ENCODE data around the gene OS9. TPM values are rescaled to one million over a fixed set of nuclear protein-coding genes. Genes with fewer than 3 reads are reported as not detected.

OS9 gene
- total and polyA plus RNA-seq, 2 donors (not counting 3 experiments of a cell fraction or from before 2014, with no cell fraction given): 212 to 561 TPM

GRCh38 chr12:57766464-57767304 lies 72.8 kb downstream of the OS9 start, which contains the start of gene CYP27B1:
CYP27B1 (minus strand) TSS chr12:57767078; CDS start chr12:57767041, 37 bp downstream.
- TF ChIP-seq GATA2 (IDR thresholded peaks at IDR 0.05; ENCODE audit: insufficient read depth, insufficient read length, low read depth, low read length): peak; percentile 61
- no peak for TF ChIP-seq FOS (IDR thresholded peaks at IDR 0.05; ENCODE audit: borderline replicate concordance, insufficient read depth, low read length)
- no peak within 1 kb of the TSS for H2AFZ ChIP-seq (ENCODE audit: low read depth, low read length)
- peaks cover 25% of the 10 kb centered on the region for H3K4me1 ChIP-seq (ENCODE audit: control insufficient read depth, extremely low read depth, insufficient read depth, low read length)
- peaks cover 33 to 35% of the 10 kb centered on the region in 2 experiments for H3K27me3 ChIP-seq (ENCODE audit: control insufficient read depth in 2 of 2, insufficient read depth in 2 of 2, low read length in 2 of 2)
- H3K9ac ChIP-seq (replicated peaks; ENCODE audit: extremely low read depth, insufficient read depth, low read length): no peak within 1 kb of the TSS
- DNase-seq (ENCODE audit: low read depth, low spot score) (no peak), FAIRE-seq (no peak)
- no peak within 1 kb of the TSS for H3K4me3 ChIP-seq (replicated peaks in 1 of 3; ENCODE audit: insufficient read depth in 1 of 3, low read depth in 1 of 3, low read length in 3 of 3)
- H3K4me2 ChIP-seq (ENCODE audit: insufficient read depth, low read length): peak within 1 kb of the TSS; percentile 5
- H3K36me3 ChIP-seq (ENCODE audit: control insufficient read depth in 2 of 2, extremely low read depth in 1 of 2, insufficient read depth in 2 of 2, low read length in 2 of 2): peaks cover 0 to 2% of the 10 kb centered on the region in 2 experiments
- no peaks in the 10 kb centered on the region for H4K20me1 ChIP-seq (replicated peaks; ENCODE audit: control insufficient read depth, extremely low read depth, insufficient read depth, low read length)
- no peak within 1 kb of the TSS for H3K27ac ChIP-seq (ENCODE audit: insufficient read depth, low read depth, low read length)
- dilution Hi-C loops (cut with MboI; ENCODE audit: extremely low pct_ligation_motif_present, low sequenced_read_pairs) (no loop called here), intact Hi-C loops (cut with micrococcal nuclease) (no loop called here)
- POLR2A ChIA-PET: no interaction called here
- no peaks in the 10 kb centered on the region for H3K9me1 ChIP-seq (replicated peaks; ENCODE audit: control insufficient read depth, extremely low read depth, insufficient read depth, low read length)
- peaks cover 2% of the 10 kb centered on the region for H3K79me2 ChIP-seq (ENCODE audit: control insufficient read depth, insufficient read depth, low read length)
- no peaks in the 10 kb centered on the region for H3K9me3 ChIP-seq (replicated peaks; ENCODE audit: control insufficient read depth, insufficient read depth, low read length)
- BruUV-seq (replicated peaks): no TSS peak
- CTCF ChIA-PET: interaction anchor here (0.9 to 4.6 kb wide), 6 partner anchors 11 to 139 kb away, joined by 3 to 48 read pairs (median 4); partner anchors contain the start of genes MARCHF9 and TSFM

GRCh38 chr12:57767305-57767698 lies 73.4 kb downstream of the OS9 start:
- H3K4me1 ChIP-seq (ENCODE audit: control insufficient read depth, extremely low read depth, insufficient read depth, low read length): peaks cover 25% of the 10 kb centered on the region
- H3K9me1 ChIP-seq (replicated peaks; ENCODE audit: control insufficient read depth, extremely low read depth, insufficient read depth, low read length): no peaks in the 10 kb centered on the region
- H3K27me3 ChIP-seq (ENCODE audit: control insufficient read depth in 2 of 2, insufficient read depth in 2 of 2, low read length in 2 of 2): peaks cover 33 to 35% of the 10 kb centered on the region in 2 experiments
- POLR2A ChIA-PET: no interaction called here
- no peaks in the 10 kb centered on the region for H4K20me1 ChIP-seq (replicated peaks; ENCODE audit: control insufficient read depth, extremely low read depth, insufficient read depth, low read length)
- no peak overlapping the region for H2AFZ ChIP-seq (ENCODE audit: low read depth, low read length)
- dilution Hi-C loops (cut with MboI; ENCODE audit: extremely low pct_ligation_motif_present, low sequenced_read_pairs): no loop called here
- intact Hi-C loops (cut with micrococcal nuclease): no loop called here
- TF ChIP-seq GATA2 (IDR thresholded peaks at IDR 0.05; ENCODE audit: insufficient read depth, insufficient read length, low read depth, low read length): no peak
- H3K9ac ChIP-seq (replicated peaks; ENCODE audit: extremely low read depth, insufficient read depth, low read length): no peak overlapping the region
- H3K4me2 ChIP-seq (ENCODE audit: insufficient read depth, low read length): no peak overlapping the region
- H3K79me2 ChIP-seq (ENCODE audit: control insufficient read depth, insufficient read depth, low read length): peaks cover 2% of the 10 kb centered on the region
- no peaks in the 10 kb centered on the region for H3K9me3 ChIP-seq (replicated peaks; ENCODE audit: control insufficient read depth, insufficient read depth, low read length)
- H3K36me3 ChIP-seq (ENCODE audit: control insufficient read depth in 2 of 2, extremely low read depth in 1 of 2, insufficient read depth in 2 of 2, low read length in 2 of 2): peaks cover 0 to 2% of the 10 kb centered on the region in 2 experiments
- DNase-seq (ENCODE audit: low read depth, low spot score) (no peak), FAIRE-seq (no peak)
- no peak overlapping the region for H3K4me3 ChIP-seq (replicated peaks in 1 of 3; ENCODE audit: insufficient read depth in 1 of 3, low read depth in 1 of 3, low read length in 3 of 3)
- no peak overlapping the region for H3K27ac ChIP-seq (ENCODE audit: insufficient read depth, low read depth, low read length)
- CTCF ChIA-PET: interaction anchor here (1.2 to 4.6 kb wide), 4 partner anchors 7 to 41 kb away, joined by 3 to 48 read pairs (median 4); partner anchors contain the start of genes MARCHF9 and TSFM
- no TSS peak for BruUV-seq (replicated peaks)
